ENCODE measurements around the gene LRP1. TPM values are rescaled to one million over a fixed set of nuclear protein-coding genes. Genes with fewer than 3 reads are reported as not detected.

LRP1 gene
- total RNA-seq, 2 experiments from 2014 or later, result 6.6 to 8.5 TPM

- Histone ChIP-seq H3K9me3 (ENCODE audit: control insufficient read depth in 1 of 2, insufficient read depth in 1 of 2, low read length in 2 of 2) (no peaks in the 10 kb centered on the region), H3K4me1 (ENCODE audit: insufficient read depth, low read length) (no peaks in the 10 kb centered on the region), H3K27me3 (ENCODE audit: control insufficient read depth in 1 of 2, insufficient read depth in 2 of 2, low read length in 2 of 2) (no peaks in the 10 kb centered on the region), H3K4me3 (ENCODE audit: low read length) (no peak overlapping the region), H3K36me3 (ENCODE audit: insufficient read depth, low read length) (no peaks in the 10 kb centered on the region), H3K27ac (ENCODE audit: low read depth in 1 of 2, low read length in 2 of 2) (no peak overlapping the region)
- Mint-ChIP-seq H3K36me3 (ENCODE audit: low read depth) (no peaks in the 10 kb centered on the region), H3K9me3 (no peaks in the 10 kb centered on the region), H3K4me1 (ENCODE audit: low read depth) (no peaks in the 10 kb centered on the region), H3K27ac (no peak overlapping the region), H3K4me3 (no peak overlapping the region), H3K27me3 (no peaks in the 10 kb centered on the region)
- ChIA-PET CTCF (no interaction called here), POLR2A (no interaction called here)
- intact Hi-C loops (cut with DNase I, micrococcal nuclease), result no loop called here
- TF ChIP-seq, protein P1, sequence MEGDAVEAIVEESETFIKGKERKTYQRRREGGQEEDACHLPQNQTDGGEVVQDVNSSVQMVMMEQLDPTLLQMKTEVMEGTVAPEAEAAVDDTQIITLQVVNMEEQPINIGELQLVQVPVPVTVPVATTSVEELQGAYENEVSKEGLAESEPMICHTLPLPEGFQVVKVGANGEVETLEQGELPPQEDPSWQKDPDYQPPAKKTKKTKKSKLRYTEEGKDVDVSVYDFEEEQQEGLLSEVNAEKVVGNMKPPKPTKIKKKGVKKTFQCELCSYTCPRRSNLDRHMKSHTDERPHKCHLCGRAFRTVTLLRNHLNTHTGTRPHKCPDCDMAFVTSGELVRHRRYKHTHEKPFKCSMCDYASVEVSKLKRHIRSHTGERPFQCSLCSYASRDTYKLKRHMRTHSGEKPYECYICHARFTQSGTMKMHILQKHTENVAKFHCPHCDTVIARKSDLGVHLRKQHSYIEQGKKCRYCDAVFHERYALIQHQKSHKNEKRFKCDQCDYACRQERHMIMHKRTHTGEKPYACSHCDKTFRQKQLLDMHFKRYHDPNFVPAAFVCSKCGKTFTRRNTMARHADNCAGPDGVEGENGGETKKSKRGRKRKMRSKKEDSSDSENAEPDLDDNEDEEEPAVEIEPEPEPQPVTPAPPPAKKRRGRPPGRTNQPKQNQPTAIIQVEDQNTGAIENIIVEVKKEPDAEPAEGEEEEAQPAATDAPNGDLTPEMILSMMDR (IDR thresholded peaks at IDR 0.05), result no peak
- ATAC-seq (ENCODE audit: poor library complexity) (no peak), DNase-seq (no peak)
Observed at GRCh38 chr12:57177354-57177753, 49.1 kb downstream of the LRP1 start.

DNA sequence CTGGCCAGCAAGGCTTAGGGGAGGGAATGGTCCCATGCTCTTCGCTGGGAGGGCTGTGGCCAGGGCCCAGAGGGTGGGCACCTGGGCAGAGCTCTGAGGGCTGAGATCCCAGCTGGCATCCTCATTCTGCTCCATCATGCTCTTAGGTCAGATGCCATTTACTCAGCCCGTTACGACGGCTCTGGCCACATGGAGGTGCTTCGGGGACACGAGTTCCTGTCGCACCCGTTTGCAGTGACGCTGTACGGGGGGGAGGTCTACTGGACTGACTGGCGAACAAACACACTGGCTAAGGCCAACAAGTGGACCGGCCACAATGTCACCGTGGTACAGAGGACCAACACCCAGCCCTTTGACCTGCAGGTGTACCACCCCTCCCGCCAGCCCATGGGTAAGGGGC lies 49.9 kb downstream of the LRP1 start:
- ChIA-PET POLR2A (no interaction called here), CTCF (no interaction called here)
- ATAC-seq (ENCODE audit: poor library complexity), result no peak
- no peak for DNase-seq
- no peaks in the 10 kb centered on the region for H3K9me3 ChIP-seq (ENCODE audit: control insufficient read depth in 1 of 2, insufficient read depth in 1 of 2, low read length in 2 of 2)
- intact Hi-C loops (cut with DNase I, micrococcal nuclease), result no loop called here
- H3K4me1 ChIP-seq (ENCODE audit: insufficient read depth, low read length), result peaks cover 5% of the 10 kb centered on the region
- no peak overlapping the region for H3K27ac ChIP-seq (ENCODE audit: low read depth in 1 of 2, low read length in 2 of 2)
- Mint-ChIP-seq H3K27me3 (no peaks in the 10 kb centered on the region), H3K9me3 (no peaks in the 10 kb centered on the region), H3K36me3 (ENCODE audit: low read depth) (no peaks in the 10 kb centered on the region), H3K27ac (no peak overlapping the region), H3K4me3 (no peak overlapping the region), H3K4me1 (ENCODE audit: low read depth) (no peaks in the 10 kb centered on the region)
- no peaks in the 10 kb centered on the region for H3K27me3 ChIP-seq (ENCODE audit: control insufficient read depth in 1 of 2, insufficient read depth in 2 of 2, low read length in 2 of 2)
- TF ChIP-seq, protein P1 (IDR thresholded peaks at IDR 0.05), result no peak
- H3K4me3 ChIP-seq (ENCODE audit: low read length), result no peak overlapping the region
- H3K36me3 ChIP-seq (ENCODE audit: insufficient read depth, low read length), result no peaks in the 10 kb centered on the region

GRCh38 chr12:57179331-57180086 lies 51.2 kb downstream of the LRP1 start:
- Mint-ChIP-seq H3K36me3 (ENCODE audit: low read depth) (no peaks in the 10 kb centered on the region), H3K27me3 (no peaks in the 10 kb centered on the region), H3K4me1 (ENCODE audit: low read depth) (no peaks in the 10 kb centered on the region), H3K4me3 (no peak overlapping the region), H3K9me3 (no peaks in the 10 kb centered on the region), H3K27ac (no peak overlapping the region)
- Histone ChIP-seq H3K4me1 (ENCODE audit: insufficient read depth, low read length) (peaks cover 6% of the 10 kb centered on the region), H3K4me3 (ENCODE audit: low read length) (no peak overlapping the region), H3K27me3 (ENCODE audit: control insufficient read depth in 1 of 2, insufficient read depth in 2 of 2, low read length in 2 of 2) (no peaks in the 10 kb centered on the region), H3K27ac (ENCODE audit: low read depth in 1 of 2, low read length in 2 of 2) (no peak overlapping the region), H3K36me3 (ENCODE audit: insufficient read depth, low read length) (no peaks in the 10 kb centered on the region), H3K9me3 (ENCODE audit: control insufficient read depth in 1 of 2, insufficient read depth in 1 of 2, low read length in 2 of 2) (no peaks in the 10 kb centered on the region)
- ChIA-PET CTCF (interaction anchor here (4.4 kb wide), 1 partner anchor 53 kb away, joined by 63 read pairs; the partner anchor contains the start of gene LRP1), POLR2A (no interaction called here)
- intact Hi-C loops (cut with DNase I, micrococcal nuclease), result loop anchor here (5.0 kb wide), 2 partner anchors 172 to 422 kb away; partner anchors contain the start of gene ZBTB39 (in 2 of the 2)
- ATAC-seq (ENCODE audit: poor library complexity), result no peak
- no peak for DNase-seq
- TF ChIP-seq, protein P1 (IDR thresholded peaks at IDR 0.05), result no peak

Measured in CD4-positive, alpha-beta T cell (primary cell).